NCI-H2107 (cell line): ENCODE data around the gene SLC7A1.

Source experiments
- DNase-seq: peaks from one replicate; lab custom pipeline; 2025; lab: John Stamatoyannopoulos, UW

The SLC7A1 gene

DNA sequence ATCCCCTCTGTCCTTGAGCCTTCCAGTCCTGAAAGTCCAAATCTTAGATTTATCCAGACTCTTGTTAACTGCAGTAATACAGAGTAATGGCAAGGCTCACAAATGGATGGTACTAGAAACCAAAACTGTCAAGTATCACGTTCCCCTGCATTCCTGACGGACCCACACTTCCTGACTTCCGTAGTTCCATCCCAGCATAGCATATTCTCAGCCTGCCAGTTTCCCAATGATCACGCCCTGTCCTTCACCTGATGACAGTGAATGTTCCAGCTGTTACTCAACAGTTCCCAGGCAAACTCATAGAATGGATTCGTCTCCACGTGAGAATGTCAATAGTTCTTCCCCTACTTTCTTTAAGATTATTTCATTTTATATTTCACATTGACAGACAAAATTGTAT lies 33.6 kb downstream of the SLC7A1 start:
- DNase-seq, result no peak

DNA sequence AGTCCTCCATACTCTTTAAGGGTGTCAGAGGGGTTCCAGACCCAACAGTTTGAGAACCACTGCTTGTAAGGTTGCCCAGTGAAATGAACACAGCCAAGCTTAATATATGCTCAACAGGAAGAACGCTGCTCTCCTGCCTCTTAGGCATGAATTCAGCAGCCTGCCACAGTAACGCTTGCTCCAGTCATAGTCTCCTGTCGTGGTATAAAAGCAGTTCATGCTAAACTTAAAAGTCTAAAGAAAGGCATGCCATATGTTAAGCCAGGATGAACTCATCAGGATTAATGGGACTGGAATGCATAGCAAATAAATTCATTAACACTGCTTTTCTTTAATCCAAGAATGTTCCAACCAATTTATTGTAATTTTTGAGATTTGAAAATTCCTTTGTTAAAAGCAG lies 38.7 kb downstream of the SLC7A1 start:
- DNase-seq, result no peak

DNA sequence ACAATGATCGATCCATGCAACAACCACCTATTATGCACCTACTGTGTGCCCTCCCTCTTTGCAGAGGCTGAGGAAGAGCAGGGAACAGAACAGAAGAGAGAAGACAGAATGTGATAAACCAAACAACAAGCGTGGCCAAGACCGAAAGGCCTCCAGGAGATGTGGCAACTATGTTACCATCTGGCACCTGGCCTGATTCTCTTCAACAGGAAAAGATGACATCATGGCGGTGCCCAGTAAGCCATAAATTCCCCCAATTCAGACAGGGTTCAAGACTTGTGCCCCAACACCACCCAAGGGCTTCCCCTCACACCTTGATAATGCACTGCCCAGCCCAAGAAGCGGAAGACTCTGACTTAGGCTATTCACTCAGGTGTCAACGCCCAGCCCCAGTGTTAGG lies 44.3 kb downstream of the SLC7A1 start:
- DNase-seq, result no peak

DNA sequence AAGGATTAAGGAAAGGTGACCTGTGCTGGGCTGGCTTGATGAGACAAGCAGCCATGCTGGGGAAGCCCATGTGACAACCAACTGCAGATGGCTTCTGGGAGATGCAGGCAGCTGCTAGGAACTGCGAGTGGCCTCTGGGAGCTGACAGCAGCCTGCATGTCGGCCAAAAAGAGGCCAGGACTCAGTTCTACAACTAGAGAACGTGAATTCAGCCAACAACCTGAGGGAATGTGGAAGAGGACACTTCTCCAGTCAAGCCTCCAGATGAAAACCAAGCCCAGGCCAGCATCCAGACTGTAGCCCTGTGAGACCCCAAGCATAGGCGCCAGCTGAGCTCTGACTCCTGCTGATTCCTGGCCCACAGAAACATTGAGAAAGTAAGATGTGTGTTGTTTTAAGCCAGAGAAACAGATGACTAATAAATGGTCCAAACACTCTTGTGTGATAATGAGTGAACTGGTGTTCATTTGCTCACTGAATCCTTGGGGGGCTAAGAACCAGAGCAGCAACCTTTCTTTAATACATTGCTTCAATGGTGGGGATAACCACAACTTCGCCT lies 45.0 kb downstream of the SLC7A1 start:
- no peak for DNase-seq

DNA sequence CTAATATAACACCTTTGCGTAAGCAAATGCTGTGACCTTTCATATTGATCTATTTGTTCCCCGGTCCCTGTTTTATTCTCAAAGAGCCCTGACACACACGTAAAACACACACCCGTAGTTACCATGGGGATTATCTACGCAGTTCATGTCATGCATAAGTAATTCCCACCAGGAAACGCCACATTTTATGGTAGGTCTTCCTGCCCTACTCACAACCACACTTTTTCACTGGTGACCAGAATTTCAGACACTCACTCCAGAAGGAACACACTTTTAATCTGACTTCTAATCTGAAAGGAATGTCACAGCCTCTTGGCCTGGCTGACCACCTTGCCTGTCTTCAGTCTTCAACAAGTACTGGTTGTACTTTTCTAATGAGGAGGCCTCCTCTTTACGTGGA lies 46.8 kb downstream of the SLC7A1 start:
- DNase-seq, result no peak

DNA sequence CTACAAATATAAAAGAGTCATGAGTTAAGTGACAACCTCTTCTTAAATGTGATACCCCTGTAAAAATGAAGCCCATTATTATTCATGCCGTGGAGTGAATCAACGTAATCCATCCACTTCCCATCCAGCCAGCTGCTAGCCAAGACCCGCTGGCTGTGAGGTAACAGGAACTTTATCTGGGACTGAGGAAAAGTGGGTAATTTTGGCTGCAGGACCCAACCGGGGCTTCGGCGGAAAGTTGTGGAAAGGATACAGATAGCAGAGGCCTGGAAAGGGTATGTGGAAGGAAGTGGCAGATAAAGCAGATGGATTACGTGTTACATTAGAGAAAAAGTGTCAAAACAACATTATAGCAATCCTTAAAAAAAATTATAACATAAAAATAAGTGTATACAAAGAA lies 48.3 kb downstream of the SLC7A1 start:
- DNase-seq, result no peak

DNA sequence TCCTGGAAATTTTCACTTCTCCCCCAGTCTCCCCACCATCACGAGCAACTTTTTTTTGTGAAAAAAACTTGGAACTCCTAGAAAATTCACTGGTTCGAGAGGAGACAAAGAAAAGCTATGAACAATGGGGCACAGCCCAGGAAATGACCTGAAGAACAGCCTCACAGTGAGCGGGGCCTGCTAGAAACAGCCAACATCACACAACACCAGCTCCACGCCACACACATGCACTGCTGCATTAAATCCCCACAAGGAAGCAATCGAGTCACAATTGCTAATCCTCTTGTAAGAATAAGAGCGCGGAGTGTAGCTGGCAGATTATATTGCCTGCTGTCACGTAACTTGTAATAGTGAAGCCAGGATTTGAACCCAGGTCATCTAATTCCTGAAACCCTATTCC lies 48.8 kb downstream of the SLC7A1 start:
- no peak for DNase-seq

DNA sequence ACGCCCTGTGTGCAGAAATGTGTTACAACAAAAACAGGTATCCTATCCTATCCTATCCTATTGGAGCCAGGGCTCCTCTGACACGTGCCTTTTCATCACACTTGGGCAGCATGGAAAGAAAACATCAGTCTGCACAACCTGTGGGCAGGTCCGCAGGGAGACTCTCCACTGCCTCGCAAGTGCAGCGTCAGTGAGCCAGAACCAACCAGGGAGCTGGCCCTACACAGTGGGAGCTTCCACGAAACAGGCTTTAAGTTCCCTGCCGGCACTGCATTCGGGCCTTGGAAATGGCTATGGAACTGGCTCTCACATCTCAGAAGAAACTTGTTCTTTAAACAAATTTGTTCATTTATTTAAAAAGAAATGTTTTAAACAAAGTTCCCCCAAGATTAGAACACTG lies 49.5 kb downstream of the SLC7A1 start:
- DNase-seq, result no peak

DNA sequence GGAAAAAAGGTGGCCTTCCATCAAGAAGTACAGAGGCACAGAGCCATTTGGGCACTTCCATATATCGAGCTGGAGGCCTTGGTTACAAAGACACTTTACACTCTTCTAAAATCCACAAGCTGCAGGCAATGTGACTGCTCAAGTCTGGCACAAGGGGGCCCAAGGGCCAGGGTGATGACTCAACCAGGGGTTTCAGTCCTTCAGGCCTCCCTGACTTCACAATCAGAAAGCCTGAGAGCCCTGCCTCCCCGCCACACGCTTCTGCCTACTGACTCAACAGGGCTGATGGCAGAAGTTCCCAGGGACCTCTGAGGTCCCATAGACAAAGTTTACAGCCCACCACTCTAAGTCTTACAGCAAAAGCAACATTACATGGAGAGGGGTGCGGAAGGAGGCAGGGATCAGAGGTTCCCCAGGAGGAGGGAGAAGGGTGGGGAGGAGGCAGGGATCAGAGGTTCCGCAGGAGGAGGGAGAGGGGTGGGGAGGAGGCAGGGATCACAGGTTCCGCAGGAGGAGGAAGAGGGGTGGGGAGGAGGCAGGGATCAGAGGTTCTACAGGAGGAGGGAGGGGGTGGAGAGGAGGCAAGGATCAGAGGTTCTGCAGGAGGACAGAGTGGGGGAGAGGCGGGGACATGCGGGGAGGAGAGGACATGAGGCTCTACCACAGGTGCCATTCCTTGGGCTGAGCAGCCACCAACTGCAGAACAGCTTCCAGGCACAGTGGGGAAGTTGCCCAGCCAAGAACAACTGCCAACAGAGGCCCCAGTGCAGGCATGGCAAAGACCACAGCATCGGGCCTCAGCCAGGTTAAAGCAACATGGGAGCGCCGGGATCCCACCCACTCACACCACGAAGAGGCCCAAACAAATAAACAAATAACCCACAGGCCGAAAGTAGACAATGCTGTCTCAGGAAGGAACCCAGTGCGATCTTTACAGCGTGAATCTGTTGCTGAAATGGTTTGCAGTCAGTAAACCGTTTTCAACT lies 52.0 kb downstream of the SLC7A1 start:
- DNase-seq, result no peak

DNA sequence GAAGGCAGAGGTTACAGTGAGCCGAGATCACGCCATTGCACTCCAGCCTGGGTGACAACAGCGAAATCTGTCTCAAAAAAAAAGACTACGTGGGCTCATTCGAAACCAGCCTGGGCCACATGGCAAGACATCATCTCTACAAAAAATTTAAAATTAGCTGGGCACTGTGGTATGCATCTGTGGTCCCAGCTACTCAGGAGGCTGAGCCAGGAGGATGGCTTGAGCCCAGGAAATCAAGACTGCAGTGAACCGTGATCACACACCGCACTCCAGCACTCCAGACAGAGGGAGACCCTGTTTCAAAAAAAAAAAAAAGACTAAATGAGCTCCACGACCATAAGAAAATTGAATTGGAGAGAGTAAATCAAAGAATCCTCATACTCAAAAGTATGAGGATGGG lies 53.1 kb downstream of the SLC7A1 start:
- no peak for DNase-seq

DNA sequence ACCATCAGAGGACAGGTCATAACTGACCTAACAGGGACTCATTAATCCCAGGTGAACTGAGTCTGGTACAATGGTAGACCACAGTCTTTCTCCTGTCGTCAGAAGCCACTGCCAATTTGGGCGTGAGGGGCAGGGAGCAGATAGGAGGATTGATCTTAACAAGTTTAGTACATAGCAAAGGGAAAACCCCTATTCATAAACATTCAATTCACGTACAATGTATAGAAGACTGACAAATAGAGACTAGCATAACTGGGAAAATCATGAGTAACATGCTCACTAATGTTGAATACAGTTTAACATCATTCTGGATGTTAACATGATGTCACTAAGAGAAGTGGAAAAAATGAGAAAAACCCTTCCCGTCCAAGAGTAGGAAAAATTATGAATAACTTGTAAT lies 54.1 kb downstream of the SLC7A1 start:
- DNase-seq, result no peak

DNA sequence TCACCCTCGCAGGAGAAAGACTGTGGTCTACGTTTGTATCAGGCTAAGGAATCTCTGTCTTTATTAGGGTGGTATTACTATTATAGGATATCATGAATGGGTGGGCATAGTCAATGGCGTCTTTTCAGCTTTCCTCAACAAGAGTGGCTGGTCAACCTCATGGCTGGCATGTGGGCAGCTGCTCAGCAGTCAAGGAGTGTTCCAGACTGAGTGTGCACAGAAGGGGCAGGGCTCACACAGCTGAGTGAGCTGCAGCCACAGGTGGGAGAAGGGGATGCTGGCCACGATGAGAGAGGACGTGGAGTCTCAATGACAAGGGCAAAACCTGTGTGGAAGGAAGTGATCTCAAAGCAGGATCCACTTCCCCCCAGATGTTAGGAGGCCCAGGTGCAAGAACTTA lies 54.7 kb downstream of the SLC7A1 start:
- no peak for DNase-seq

DNA sequence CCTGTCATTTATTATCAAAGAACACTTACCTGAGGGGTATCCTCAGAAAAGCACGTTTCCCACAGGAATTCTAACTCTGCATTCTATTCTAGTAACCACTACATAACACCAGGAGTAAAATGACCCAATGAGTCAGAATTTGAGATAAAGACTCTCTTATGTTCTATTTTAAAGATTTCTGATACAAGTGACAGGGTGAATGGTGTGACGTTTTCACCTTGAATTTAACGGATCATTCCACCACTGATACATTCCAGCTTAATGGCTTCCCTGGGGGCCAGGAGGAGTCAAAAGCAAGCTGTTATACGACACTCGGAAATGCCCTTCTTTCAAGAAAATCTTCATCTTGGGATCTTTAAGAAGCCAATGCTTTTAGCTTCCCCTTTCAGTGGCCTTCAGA lies 55.2 kb downstream of the SLC7A1 start:
- DNase-seq, result no peak

DNA sequence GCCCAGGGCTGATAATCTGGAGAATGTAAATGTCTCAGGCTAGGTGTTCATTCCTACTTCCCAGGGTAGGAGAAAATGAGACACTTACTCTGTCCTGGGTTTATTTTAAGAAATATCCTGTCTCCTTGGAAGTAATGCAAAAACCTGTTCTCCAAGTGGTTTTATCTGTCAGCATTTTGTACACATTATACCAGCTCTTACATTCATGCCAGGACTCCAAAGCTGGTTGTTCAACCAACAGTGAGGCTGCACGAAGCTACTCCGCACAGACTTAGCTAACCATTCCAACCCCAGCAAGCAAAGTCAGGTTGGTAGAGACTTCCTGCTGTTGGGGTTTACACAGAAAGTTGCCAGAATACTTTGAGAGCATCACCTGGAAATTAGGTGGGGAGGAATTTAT lies 55.6 kb downstream of the SLC7A1 start:
- no peak for DNase-seq

DNA sequence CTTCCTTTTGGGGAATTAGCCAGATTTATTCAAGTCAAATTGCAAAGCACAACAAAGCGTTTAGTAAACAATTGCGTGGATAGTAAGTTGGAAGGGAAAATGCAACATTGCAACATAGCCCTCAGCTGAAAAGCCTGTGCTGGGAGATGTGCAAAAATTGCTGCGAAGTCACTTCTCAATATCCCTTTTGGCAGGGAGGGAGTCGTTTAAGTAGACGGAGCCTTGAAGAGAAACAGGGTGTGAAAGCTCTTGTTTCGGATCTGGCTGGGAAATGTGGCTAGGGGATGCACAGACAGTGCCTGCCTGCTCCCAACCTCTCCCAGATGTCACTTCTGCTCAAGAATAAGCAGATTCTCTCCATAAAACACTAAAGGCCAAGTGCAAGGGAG lies 56.8 kb downstream of the SLC7A1 start:
- no peak for DNase-seq

DNA sequence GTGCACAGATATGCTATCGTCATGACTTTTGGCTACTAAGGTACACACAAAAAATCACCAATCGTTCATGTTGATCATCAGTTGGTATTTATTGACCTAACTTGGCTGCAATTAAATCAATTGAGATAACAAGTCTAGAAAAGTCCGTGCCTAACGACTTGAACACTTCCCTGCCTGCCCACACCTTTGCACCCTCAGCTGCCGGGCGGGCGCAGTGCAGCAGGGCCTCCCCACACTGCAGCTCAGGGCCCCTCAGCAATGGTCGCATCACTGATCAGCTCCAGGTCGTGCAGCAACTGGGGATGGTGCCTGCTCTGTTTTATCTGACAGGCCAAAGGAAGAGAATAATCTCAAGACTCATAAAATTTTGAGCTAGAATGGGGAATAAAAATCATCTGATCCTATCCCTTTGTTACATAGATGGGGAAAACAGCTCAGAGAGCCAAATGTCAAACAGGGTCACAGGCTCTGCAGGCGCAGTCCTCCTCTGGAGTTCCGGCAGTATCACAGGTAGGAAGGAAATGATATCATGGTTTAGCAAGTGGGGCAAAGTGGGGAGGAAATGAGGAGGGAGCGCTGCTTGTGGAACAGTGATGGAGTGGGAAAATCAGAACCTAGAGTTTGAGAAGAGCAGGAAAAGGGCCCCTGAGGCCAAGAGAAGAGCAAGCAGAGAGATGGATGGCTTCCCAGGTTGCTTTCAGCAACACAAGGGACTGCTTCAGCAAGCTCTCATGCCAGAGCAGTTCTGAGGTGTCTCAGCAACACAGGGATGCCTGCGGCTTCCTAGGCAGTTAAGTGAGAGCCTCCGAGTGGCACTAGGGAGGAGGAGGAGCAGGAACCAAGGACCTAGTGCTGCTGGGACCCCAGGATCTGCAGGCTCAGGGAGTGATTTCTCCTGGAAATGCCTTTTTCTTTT lies 57.5 kb downstream of the SLC7A1 start:
- DNase-seq, result no peak

DNA sequence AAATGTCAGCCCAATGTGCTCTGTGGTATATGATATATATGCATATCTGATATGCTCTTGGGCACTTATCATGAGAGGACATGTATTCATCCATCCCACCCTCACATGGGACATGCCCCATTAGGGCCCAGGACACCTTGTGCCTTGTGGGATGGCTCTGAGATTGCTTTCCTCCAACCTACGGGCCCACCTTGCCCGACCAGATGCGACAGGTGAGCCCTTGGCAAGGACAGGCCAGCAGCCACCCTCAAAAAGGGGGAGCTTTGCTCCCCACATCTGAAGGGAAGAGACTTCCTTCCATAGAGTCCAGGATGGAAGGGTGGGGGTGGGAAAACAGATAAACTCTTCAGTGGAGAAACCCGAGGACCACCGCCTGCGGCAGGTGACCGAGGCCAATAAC lies 58.6 kb downstream of the SLC7A1 start:
- DNase-seq, result no peak

DNA sequence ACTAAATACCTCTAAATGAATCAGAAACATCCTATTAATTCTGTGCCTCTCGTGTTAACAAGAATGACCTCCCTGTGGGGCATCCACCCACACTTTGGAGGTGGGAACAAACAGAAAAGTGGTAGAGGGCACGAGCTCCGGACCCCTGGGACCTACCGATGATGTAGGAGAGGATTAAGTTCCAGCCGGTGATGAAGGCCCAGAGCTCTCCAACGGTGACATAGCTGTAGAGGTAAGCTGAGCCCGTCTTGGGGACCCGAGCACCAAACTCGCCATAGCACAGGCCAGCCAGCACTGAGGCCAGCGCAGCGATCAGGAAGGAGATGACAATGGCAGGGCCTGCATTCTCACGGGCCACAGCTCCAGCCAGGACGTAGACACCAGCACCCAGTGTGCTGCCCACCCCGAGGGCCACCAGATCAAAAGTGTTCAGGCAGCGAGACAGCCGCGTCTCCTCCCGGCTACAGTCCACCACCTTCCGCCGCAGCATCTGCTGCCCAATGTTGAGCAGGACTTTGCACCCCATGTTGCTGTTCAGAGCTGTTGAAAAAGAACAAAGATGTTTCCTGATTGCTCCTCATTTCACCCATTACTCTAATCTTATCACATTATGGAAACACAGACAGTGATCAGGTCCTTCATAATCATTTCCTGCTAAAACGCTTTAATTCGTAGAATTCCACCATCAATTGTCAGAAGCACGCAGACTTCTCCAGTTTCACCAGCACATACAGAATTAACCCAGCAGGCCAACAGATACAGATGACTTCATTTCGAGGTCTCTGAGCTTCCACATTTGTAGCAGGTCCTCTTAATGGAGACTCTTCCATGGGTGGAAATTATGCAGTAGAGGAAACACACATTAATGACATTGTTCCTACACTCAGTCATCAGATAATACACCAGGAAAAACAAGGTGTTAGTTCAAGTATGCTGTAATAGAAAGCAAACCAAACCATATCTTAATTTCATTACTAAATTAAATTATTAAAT lies 59.5 kb downstream of the SLC7A1 start:
- no peak for DNase-seq

DNA sequence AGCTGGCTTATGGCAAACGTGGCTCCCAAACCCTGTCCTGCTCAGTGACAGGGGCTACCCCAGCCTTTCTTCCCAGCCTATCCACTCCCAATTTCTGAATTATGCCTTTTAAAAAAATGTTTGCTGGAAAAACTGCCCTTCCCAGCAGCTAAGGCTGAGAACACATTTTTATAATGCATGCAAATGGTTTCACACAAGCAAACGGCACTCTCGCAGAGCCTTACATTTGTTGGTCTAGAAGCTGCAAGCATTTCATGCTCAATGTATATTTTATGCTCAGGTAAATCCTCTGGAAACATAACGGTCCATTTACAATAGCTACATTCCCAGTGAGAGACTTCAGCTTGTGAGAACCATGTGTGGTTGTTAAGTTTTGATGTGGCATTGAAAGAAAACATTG lies 61.4 kb downstream of the SLC7A1 start:
- DNase-seq, result no peak

DNA sequence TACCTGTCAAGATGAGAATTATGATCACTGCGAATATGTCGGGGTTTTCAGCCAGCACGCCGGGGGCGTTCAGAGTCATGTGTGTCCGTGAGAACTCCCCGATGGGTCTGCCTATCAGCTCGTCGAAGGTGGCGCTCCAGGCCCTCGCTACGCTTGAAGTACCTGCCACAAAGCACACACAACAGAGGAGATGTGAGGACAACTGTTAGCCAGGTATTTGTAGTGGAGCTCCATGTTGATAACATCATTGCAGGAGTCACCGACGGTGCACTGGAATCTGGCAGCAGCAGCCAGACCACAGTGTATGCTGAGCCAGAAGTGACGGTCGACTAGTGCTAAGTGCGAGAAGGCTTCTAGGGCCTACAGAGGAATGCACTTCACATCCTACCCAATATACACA lies 62.7 kb downstream of the SLC7A1 start:
- no peak for DNase-seq

DNA sequence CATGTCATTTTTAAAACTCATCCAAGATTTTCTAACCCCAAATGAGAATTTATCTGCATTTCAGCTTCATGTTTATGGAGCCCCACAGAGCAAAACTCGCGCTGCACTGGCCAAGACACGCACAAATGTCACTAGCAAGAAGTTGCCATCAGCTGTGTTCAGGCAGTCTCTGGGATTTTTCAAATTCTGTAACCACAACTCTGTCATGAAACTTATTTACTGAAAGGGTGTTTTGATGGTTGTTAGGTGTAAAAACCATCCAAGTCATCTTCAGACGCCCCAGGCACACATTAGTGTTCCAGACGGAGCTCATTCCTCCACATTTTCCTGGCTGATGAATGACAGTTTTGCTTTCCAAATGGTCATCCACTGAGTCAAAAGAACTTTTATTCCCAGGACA lies 63.4 kb downstream of the SLC7A1 start:
- no peak for DNase-seq

DNA sequence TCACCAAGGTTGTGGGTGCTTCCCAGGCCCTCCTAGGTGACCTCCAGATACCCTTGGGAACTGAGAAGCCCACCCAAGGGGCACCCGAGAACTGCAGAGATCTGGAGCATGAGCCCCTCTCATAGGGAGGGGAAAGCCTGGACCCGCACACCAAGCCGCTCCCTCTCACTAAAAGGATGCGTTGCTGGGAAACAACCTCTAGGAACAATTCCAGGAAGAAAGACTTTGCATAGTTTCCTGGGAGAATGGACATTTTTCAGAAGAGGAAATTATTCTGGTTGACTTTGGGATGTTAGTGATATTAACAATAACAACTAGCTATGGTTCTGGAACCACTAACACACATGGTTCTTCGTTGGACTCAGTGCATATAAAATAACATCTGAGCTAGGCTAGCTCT lies 64.6 kb downstream of the SLC7A1 start:
- DNase-seq, result no peak
